ENCODE measurements around the gene VPS51. TPM values are rescaled to one million over a fixed set of nuclear protein-coding genes. Genes with fewer than 3 reads are reported as not detected.

Gene VPS51
- total and polyA plus RNA-seq, 2 of the 13 experiments (the other 11 are each of a cell fraction or from before 2014, with no cell fraction given) = 76.3 to 90.6 TPM

DNA sequence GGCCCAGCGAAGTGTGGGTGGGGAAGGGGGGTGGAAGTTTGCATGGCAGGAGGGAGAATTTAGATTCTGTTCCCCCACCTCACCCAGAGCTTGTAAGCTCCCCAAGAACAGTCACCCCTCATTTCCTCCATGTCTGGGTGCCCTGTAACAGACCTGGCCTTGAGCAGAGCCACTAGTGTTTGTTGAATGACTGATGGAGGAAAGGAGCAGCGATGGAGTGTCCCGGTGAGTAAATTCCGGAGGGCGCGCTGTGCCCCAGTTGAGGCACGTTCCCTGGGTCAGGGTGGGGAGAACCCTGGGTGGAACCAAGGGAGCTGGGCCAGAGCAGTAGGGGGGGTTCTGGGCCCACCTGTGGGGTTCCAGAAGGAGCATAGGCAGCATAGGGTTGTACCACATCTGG, 38.5 kb upstream of the VPS51 start:
- Histone ChIP-seq H3K9me3 (ENCODE audit: low read length) (no peaks in the 10 kb centered on the region), H3K9ac (ENCODE audit: insufficient read depth, low read depth, low read length) (peak overlapping the region; percentile 42), H2AFZ (ENCODE audit: low read length) (no peak overlapping the region), H3K27ac (ENCODE audit: extremely low read length, insufficient read depth, low read length) (peak overlapping the region; percentile 24), H3K4me2 (ENCODE audit: low read depth, low read length) (peak overlapping the region; percentile 82), H3K27me3 (ENCODE audit: control insufficient read depth in 1 of 2, insufficient read depth in 2 of 2, low read length in 2 of 2) (no peaks in the 10 kb centered on the region), H3K4me1 (ENCODE audit: insufficient read depth, low read length) (peaks cover 58% of the 10 kb centered on the region), H3K4me3 (replicated peaks in 1 of 3; ENCODE audit: insufficient read depth in 1 of 3, low read depth in 2 of 3, low read length in 3 of 3) (peak overlapping the region; percentile 32 to 75 (median 57); a peak in 5 of 6 replicates), H3K79me2 (ENCODE audit: insufficient read depth, low read length) (no peaks in the 10 kb centered on the region), H4K20me1 (ENCODE audit: insufficient read depth, low read length) (no peaks in the 10 kb centered on the region), H3K36me3 (replicated peaks in 1 of 2; ENCODE audit: control insufficient read depth in 1 of 2, insufficient read depth in 2 of 2, low read length in 2 of 2) (no peaks in the 10 kb centered on the region)
- ChIA-PET CTCF (ENCODE audit: low intra/inter-chr PET ratio, low total read pairs) (no interaction called here), POLR2A (interaction anchor here (0.6 to 4.1 kb wide), 6 partner anchors 11 to 113 kb away, joined by 3 to 39 read pairs (median 4); partner anchors contain the start of genes SAC3D1 and SPDYC)
- intact Hi-C loops (cut with micrococcal nuclease; ENCODE audit: unreplicated experiment) (no loop called here), in situ Hi-C loops (cut with HindIII; ENCODE audit: extremely low pct_ligation_motif_present, low pct_unique_long_range_greater_than_20kb) (no loop called here)
- FAIRE-seq = no peak
- no peak for ATAC-seq
- DNase-seq (ENCODE audit: low spot score) = no peak
- WGBS (ENCODE audit: low lambda C conversion rate) = 84% methylated on average over 7 of the region's 7 CpGs
- peak; percentile 92 for TF ChIP-seq ZNF3 (CRISPR knock-in tag; IDR thresholded peaks at IDR 0.05)
- 0 out of 2 replicates have a peak, but pooled peaks have one; percentile 3 for TF ChIP-seq PHF8 (CRISPR knock-in tag; IDR thresholded peaks at IDR 0.05)
- TF ChIP-seq ZNF354B (CRISPR knock-in tag; IDR thresholded peaks at IDR 0.05) = no peak
- BruUV-seq (replicated peaks) = no TSS peak

DNA sequence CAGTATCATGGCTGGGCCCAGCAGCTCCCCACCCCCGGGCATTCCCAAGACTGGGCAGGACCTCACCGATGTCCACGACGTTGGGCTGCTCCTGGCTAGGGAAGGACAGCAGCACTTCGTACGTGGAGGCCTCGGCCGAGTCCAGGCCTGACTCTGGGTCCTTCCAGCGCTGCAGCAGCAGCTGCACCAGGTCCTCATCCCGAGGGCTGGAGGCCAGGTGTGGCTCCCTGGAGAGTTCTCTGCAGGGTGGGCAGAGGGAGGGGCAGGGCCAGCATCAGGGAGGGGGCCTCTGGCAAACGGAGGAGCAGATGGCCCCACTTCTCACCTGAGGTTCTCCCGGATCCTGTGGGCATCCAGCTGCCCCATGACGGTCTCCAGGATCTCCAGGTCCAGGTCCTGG, 38.0 kb upstream of the VPS51 start:
- POLR2A ChIA-PET = interaction anchor here (0.6 to 4.1 kb wide), 11 partner anchors 9 to 112 kb away, joined by 3 to 39 read pairs (median 6); partner anchors contain the start of genes ARL2, FAU, MRPL49 and SAC3D1
- Histone ChIP-seq H2AFZ (ENCODE audit: low read length) (no peak overlapping the region), H3K4me3 (replicated peaks in 1 of 3; ENCODE audit: insufficient read depth in 1 of 3, low read depth in 2 of 3, low read length in 3 of 3) (peak overlapping the region; percentile 32 to 75 (median 57); a peak in 5 of 6 replicates), H3K27me3 (ENCODE audit: control insufficient read depth in 1 of 2, insufficient read depth in 2 of 2, low read length in 2 of 2) (no peaks in the 10 kb centered on the region), H3K36me3 (replicated peaks in 1 of 2; ENCODE audit: control insufficient read depth in 1 of 2, insufficient read depth in 2 of 2, low read length in 2 of 2) (no peaks in the 10 kb centered on the region), H3K9ac (ENCODE audit: insufficient read depth, low read depth, low read length) (peak overlapping the region; percentile 42), H3K4me2 (ENCODE audit: low read depth, low read length) (peak overlapping the region; percentile 82), H3K27ac (ENCODE audit: extremely low read length, insufficient read depth, low read length) (peak overlapping the region; percentile 24), H4K20me1 (ENCODE audit: insufficient read depth, low read length) (no peaks in the 10 kb centered on the region), H3K79me2 (ENCODE audit: insufficient read depth, low read length) (no peaks in the 10 kb centered on the region), H3K4me1 (ENCODE audit: insufficient read depth, low read length) (peaks cover 61% of the 10 kb centered on the region), H3K9me3 (ENCODE audit: low read length) (no peaks in the 10 kb centered on the region)
- CTCF ChIA-PET (ENCODE audit: low intra/inter-chr PET ratio, low total read pairs) = no interaction called here
- in situ Hi-C loops (cut with HindIII; ENCODE audit: extremely low pct_ligation_motif_present, low pct_unique_long_range_greater_than_20kb) (no loop called here), intact Hi-C loops (cut with micrococcal nuclease; ENCODE audit: unreplicated experiment) (no loop called here)
- no TSS peak for BruUV-seq (replicated peaks)
- DNase-seq (ENCODE audit: low spot score) (no peak), ATAC-seq (peak; percentile 64), FAIRE-seq (no peak)
- WGBS (ENCODE audit: low lambda C conversion rate) = no CpG with 5 or more reads among the region's 13 CpGs
- TF ChIP-seq, protein P1, sequence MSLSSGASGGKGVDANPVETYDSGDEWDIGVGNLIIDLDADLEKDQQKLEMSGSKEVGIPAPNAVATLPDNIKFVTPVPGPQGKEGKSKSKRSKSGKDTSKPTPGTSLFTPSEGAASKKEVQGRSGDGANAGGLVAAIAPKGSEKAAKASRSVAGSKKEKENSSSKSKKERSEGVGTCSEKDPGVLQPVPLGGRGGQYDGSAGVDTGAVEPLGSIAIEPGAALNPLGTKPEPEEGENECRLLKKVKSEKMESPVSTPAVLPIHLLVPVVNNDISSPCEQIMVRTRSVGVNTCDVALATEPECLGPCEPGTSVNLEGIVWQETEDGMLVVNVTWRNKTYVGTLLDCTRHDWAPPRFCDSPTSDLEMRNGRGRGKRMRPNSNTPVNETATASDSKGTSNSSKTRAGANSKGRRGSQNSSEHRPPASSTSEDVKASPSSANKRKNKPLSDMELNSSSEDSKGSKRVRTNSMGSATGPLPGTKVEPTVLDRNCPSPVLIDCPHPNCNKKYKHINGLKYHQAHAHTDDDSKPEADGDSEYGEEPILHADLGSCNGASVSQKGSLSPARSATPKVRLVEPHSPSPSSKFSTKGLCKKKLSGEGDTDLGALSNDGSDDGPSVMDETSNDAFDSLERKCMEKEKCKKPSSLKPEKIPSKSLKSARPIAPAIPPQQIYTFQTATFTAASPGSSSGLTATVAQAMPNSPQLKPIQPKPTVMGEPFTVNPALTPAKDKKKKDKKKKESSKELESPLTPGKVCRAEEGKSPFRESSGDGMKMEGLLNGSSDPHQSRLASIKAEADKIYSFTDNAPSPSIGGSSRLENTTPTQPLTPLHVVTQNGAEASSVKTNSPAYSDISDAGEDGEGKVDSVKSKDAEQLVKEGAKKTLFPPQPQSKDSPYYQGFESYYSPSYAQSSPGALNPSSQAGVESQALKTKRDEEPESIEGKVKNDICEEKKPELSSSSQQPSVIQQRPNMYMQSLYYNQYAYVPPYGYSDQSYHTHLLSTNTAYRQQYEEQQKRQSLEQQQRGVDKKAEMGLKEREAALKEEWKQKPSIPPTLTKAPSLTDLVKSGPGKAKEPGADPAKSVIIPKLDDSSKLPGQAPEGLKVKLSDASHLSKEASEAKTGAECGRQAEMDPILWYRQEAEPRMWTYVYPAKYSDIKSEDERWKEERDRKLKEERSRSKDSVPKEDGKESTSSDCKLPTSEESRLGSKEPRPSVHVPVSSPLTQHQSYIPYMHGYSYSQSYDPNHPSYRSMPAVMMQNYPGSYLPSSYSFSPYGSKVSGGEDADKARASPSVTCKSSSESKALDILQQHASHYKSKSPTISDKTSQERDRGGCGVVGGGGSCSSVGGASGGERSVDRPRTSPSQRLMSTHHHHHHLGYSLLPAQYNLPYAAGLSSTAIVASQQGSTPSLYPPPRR (CRISPR knock-in tag; IDR thresholded peaks at IDR 0.05; ENCODE audit: borderline replicate concordance) = no peak
- TF ChIP-seq ZNF572 (CRISPR knock-in tag; IDR thresholded peaks at IDR 0.05) = no peak
- TF ChIP-seq, protein P2, sequence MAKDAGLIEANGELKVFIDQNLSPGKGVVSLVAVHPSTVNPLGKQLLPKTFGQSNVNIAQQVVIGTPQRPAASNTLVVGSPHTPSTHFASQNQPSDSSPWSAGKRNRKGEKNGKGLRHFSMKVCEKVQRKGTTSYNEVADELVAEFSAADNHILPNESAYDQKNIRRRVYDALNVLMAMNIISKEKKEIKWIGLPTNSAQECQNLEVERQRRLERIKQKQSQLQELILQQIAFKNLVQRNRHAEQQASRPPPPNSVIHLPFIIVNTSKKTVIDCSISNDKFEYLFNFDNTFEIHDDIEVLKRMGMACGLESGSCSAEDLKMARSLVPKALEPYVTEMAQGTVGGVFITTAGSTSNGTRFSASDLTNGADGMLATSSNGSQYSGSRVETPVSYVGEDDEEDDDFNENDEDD (CRISPR knock-in tag; IDR thresholded peaks at IDR 0.05; ENCODE audit: borderline replicate concordance) = no peak
- TF ChIP-seq ZNF614 (CRISPR knock-in tag; IDR thresholded peaks at IDR 0.05; ENCODE audit: borderline replicate concordance) = no peak
- no peak for TF ChIP-seq ZNF10 (CRISPR knock-in tag; IDR thresholded peaks at IDR 0.05; ENCODE audit: borderline replicate concordance, low read depth)
- TF ChIP-seq, protein P3, sequence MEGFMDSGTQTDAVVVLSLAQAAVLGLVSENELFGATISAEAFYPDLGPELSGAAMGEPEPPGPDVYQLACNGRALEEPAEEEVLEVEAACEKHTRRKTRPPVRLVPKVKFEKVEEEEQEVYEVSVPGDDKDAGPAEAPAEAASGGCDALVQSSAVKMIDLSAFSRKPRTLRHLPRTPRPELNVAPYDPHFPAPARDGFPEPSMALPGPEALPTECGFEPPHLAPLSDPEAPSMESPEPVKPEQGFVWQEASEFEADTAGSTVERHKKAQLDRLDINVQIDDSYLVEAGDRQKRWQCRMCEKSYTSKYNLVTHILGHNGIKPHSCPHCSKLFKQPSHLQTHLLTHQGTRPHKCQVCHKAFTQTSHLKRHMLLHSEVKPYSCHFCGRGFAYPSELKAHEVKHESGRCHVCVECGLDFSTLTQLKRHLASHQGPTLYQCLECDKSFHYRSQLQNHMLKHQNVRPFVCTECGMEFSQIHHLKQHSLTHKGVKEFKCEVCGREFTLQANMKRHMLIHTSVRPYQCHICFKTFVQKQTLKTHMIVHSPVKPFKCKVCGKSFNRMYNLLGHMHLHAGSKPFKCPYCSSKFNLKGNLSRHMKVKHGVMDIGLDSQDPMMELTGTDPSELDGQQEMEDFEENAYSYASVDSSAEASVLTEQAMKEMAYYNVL (CRISPR knock-in tag; IDR thresholded peaks at IDR 0.05; ENCODE audit: borderline replicate concordance) = peak; percentile 42; the same call in 1 of the 2 replicates
